Activated CD4-positive, alpha-beta memory T cell treated with anti-CD3 and anti-CD28 coated beads, Interleukin-2, amount 10 ng/mL, durations not matched to agents 7 days and 5 days (primary cell): ENCODE measurements around the gene MACF1. TPM values are rescaled to one million over a fixed set of nuclear protein-coding genes. Genes with fewer than 3 reads are reported as not detected.

ENCODE experiments used
- CTCF ChIA-PET: fragments of 350-600 bp; sonication (Branson Sonifier 250); formaldehyde crosslinking; loops from one replicate; lab custom pipeline; 2021; ENCODE audit warnings: antibody characterized with exemption, inconsistent platforms; lab: Charles Lee
- POLR2A ChIA-PET: fragments of 350-600 bp; sonication (Branson Sonifier 250); formaldehyde crosslinking; loops from one replicate; lab custom pipeline; 2021; ENCODE audit warnings: antibody characterized with exemption; lab: Charles Lee
- DNase-seq: peaks from one replicate; pipeline ENCODE4 v3.0.0-alpha.2; 2020
- H3K27ac Mint-ChIP-seq: one replicate; pipeline ENCODE4 v1.8.0; 2021; ENCODE audit warnings: mild to moderate bottlenecking, mixed read lengths
- H3K27me3 Mint-ChIP-seq: one replicate; pipeline ENCODE4 v1.8.0; 2021; ENCODE audit warnings: mixed read lengths
- H3K36me3 Mint-ChIP-seq: one replicate; pipeline ENCODE4 v1.8.0; 2021; ENCODE audit warnings: low read depth, mixed read lengths
- H3K4me1 Mint-ChIP-seq: one replicate; pipeline ENCODE4 v1.8.0; 2021; ENCODE audit warnings: mixed read lengths
- H3K4me3 Mint-ChIP-seq: one replicate; pipeline ENCODE4 v1.8.0; 2021; ENCODE audit warnings: mild to moderate bottlenecking, mixed read lengths
- H3K9me3 Mint-ChIP-seq: one replicate; pipeline ENCODE4 v1.8.0; 2021; ENCODE audit warnings: mixed read lengths
- total RNA-seq, 2 experiments: library from RNA; stranded (reverse); gene quantifications; one replicate each; pipeline ENCODE4 v1.2.3, GENCODE V29; 2021

Gene MACF1
- total RNA-seq, 2 experiments from 2014 or later: 345 to 381 TPM

GRCh38 chr1:39293375-39294070, 89.0 kb downstream of the MACF1 start:
- DNase-seq: no peak
- H3K27me3 Mint-ChIP-seq: no peaks in the 10 kb centered on the region
- H3K4me1 Mint-ChIP-seq: peaks cover 17% of the 10 kb centered on the region
- peaks cover 84% of the 10 kb centered on the region for H3K36me3 Mint-ChIP-seq
- CTCF ChIA-PET: interaction anchor here (0.8 to 1.2 kb wide), 2 partner anchors 101 to 110 kb away, joined by 3 read pairs; no protein-coding TSS in a partner anchor
- H3K9me3 Mint-ChIP-seq: no peaks in the 10 kb centered on the region
- POLR2A ChIA-PET: no interaction called here
- no peak overlapping the region for H3K27ac Mint-ChIP-seq
- no peak overlapping the region for H3K4me3 Mint-ChIP-seq

GRCh38 chr1:39294531-39294930, 90.0 kb downstream of the MACF1 start:
- no peak for DNase-seq
- no peak overlapping the region for H3K27ac Mint-ChIP-seq
- peaks cover 17% of the 10 kb centered on the region for H3K4me1 Mint-ChIP-seq
- ChIA-PET POLR2A (no interaction called here), CTCF (interaction anchor here (0.8 kb wide), 1 partner anchor 102 kb away, joined by 3 read pairs; no protein-coding TSS in a partner anchor)
- H3K36me3 Mint-ChIP-seq: peaks cover 83% of the 10 kb centered on the region
- no peaks in the 10 kb centered on the region for H3K9me3 Mint-ChIP-seq
- no peaks in the 10 kb centered on the region for H3K27me3 Mint-ChIP-seq
- H3K4me3 Mint-ChIP-seq: no peak overlapping the region

- H3K4me1 Mint-ChIP-seq: peaks cover 13% of the 10 kb centered on the region
- H3K36me3 Mint-ChIP-seq: peaks cover 87% of the 10 kb centered on the region
- H3K9me3 Mint-ChIP-seq: no peaks in the 10 kb centered on the region
- CTCF ChIA-PET: no interaction called here
- H3K4me3 Mint-ChIP-seq: no peak overlapping the region
- H3K27ac Mint-ChIP-seq: no peak overlapping the region
- POLR2A ChIA-PET: interaction anchor here (1.1 kb wide), 1 partner anchor 9 kb away, joined by 3 read pairs; no protein-coding TSS in a partner anchor
- no peak for DNase-seq
- no peaks in the 10 kb centered on the region for H3K27me3 Mint-ChIP-seq
Measured at GRCh38 chr1:39295901-39296300, 91.4 kb downstream of the MACF1 start.

- ChIA-PET POLR2A (no interaction called here), CTCF (interaction anchor here (0.6 to 1.0 kb wide), 3 partner anchors 105 to 504 kb away, joined by 3 to 7 read pairs (median 3); no protein-coding TSS in a partner anchor)
- Mint-ChIP-seq H3K9me3 (no peaks in the 10 kb centered on the region), H3K4me3 (no peak overlapping the region), H3K27ac (no peak overlapping the region), H3K36me3 (peaks cover 83% of the 10 kb centered on the region), H3K27me3 (no peaks in the 10 kb centered on the region), H3K4me1 (peaks cover 8% of the 10 kb centered on the region)
- no peak for DNase-seq
Measured at GRCh38 chr1:39297551-39297950, 93.1 kb downstream of the MACF1 start.

- DNase-seq: no peak
- Mint-ChIP-seq H3K9me3 (no peaks in the 10 kb centered on the region), H3K27me3 (no peaks in the 10 kb centered on the region), H3K27ac (no peak overlapping the region), H3K4me3 (no peak overlapping the region), H3K36me3 (peaks cover 66% of the 10 kb centered on the region), H3K4me1 (peaks cover 5% of the 10 kb centered on the region)
- CTCF ChIA-PET: interaction anchor here (0.6 kb wide), 1 partner anchor 45 kb away, joined by 5 read pairs; no protein-coding TSS in a partner anchor
- POLR2A ChIA-PET: no interaction called here
Measured at GRCh38 chr1:39301606-39302005, 97.1 kb downstream of the MACF1 start.

GRCh38 chr1:39305555-39305954, 101.1 kb downstream of the MACF1 start:
- Mint-ChIP-seq H3K4me1 (peaks cover 5% of the 10 kb centered on the region), H3K9me3 (no peaks in the 10 kb centered on the region), H3K36me3 (peaks cover 66% of the 10 kb centered on the region), H3K4me3 (no peak overlapping the region), H3K27me3 (no peaks in the 10 kb centered on the region), H3K27ac (peak overlapping the region; percentile 9)
- CTCF ChIA-PET: interaction anchor here (0.7 to 1.2 kb wide), 2 partner anchors 45 to 113 kb away, joined by 3 read pairs; no protein-coding TSS in a partner anchor
- POLR2A ChIA-PET: interaction anchor here (1.0 kb wide), 1 partner anchor 9 kb away, joined by 3 read pairs; no protein-coding TSS in a partner anchor
- no peak for DNase-seq

GRCh38 chr1:39310015-39310414, 105.5 kb downstream of the MACF1 start:
- Mint-ChIP-seq H3K36me3 (peaks cover 75% of the 10 kb centered on the region), H3K27me3 (no peaks in the 10 kb centered on the region), H3K9me3 (no peaks in the 10 kb centered on the region), H3K4me3 (no peak overlapping the region), H3K4me1 (peaks cover 5% of the 10 kb centered on the region), H3K27ac (no peak overlapping the region)
- ChIA-PET POLR2A (interaction anchor here (0.6 to 1.4 kb wide), 2 partner anchors 24 to 125 kb away, joined by 3 to 4 read pairs; no protein-coding TSS in a partner anchor), CTCF (no interaction called here)
- DNase-seq: no peak

GRCh38 chr1:39310691-39311090, 106.2 kb downstream of the MACF1 start:
- ChIA-PET CTCF (interaction anchor here (0.6 kb wide), 1 partner anchor 226 kb away, joined by 3 read pairs; no protein-coding TSS in a partner anchor), POLR2A (interaction anchor here (1.4 kb wide), 1 partner anchor 23 kb away, joined by 4 read pairs; no protein-coding TSS in a partner anchor)
- H3K27me3 Mint-ChIP-seq: no peaks in the 10 kb centered on the region
- H3K4me1 Mint-ChIP-seq: peaks cover 2% of the 10 kb centered on the region
- peaks cover 77% of the 10 kb centered on the region for H3K36me3 Mint-ChIP-seq
- no peak overlapping the region for H3K4me3 Mint-ChIP-seq
- DNase-seq: no peak
- H3K9me3 Mint-ChIP-seq: no peaks in the 10 kb centered on the region
- H3K27ac Mint-ChIP-seq: no peak overlapping the region

- ChIA-PET POLR2A (no interaction called here), CTCF (interaction anchor here (0.5 to 2.0 kb wide), 2 partner anchors 27 to 125 kb away, joined by 3 to 5 read pairs; no protein-coding TSS in a partner anchor)
- DNase-seq: no peak
- no peaks in the 10 kb centered on the region for H3K9me3 Mint-ChIP-seq
- peaks cover 87% of the 10 kb centered on the region for H3K36me3 Mint-ChIP-seq
- H3K27ac Mint-ChIP-seq: no peak overlapping the region
- peaks cover 23% of the 10 kb centered on the region for H3K4me1 Mint-ChIP-seq
- no peak overlapping the region for H3K4me3 Mint-ChIP-seq
- no peaks in the 10 kb centered on the region for H3K27me3 Mint-ChIP-seq
Measured at GRCh38 chr1:39317111-39317510, 112.6 kb downstream of the MACF1 start.

GRCh38 chr1:39317910-39318633, 113.6 kb downstream of the MACF1 start:
- Mint-ChIP-seq H3K4me3 (no peak overlapping the region), H3K27me3 (no peaks in the 10 kb centered on the region), H3K9me3 (no peaks in the 10 kb centered on the region), H3K4me1 (peaks cover 23% of the 10 kb centered on the region), H3K36me3 (peaks cover 91% of the 10 kb centered on the region), H3K27ac (no peak overlapping the region)
- ChIA-PET CTCF (interaction anchor here (0.7 to 2.0 kb wide), 2 partner anchors 59 to 126 kb away, joined by 3 to 5 read pairs; no protein-coding TSS in a partner anchor), POLR2A (no interaction called here)
- DNase-seq: no peak

GRCh38 chr1:39321979-39322378, 117.5 kb downstream of the MACF1 start:
- peaks cover 64% of the 10 kb centered on the region for H3K36me3 Mint-ChIP-seq

GRCh38 chr1:39322431-39322830, 117.9 kb downstream of the MACF1 start:
- H3K4me3 Mint-ChIP-seq: no peak overlapping the region
- H3K4me1 Mint-ChIP-seq: peaks cover 30% of the 10 kb centered on the region
- no peaks in the 10 kb centered on the region for H3K9me3 Mint-ChIP-seq
- POLR2A ChIA-PET: no interaction called here
- CTCF ChIA-PET: no interaction called here
- no peak overlapping the region for H3K27ac Mint-ChIP-seq
- no peaks in the 10 kb centered on the region for H3K27me3 Mint-ChIP-seq
- no peak for DNase-seq
- peaks cover 64% of the 10 kb centered on the region for H3K36me3 Mint-ChIP-seq

More at GRCh38 chr1:39321979-39322378, 117.5 kb downstream of the MACF1 start:
- CTCF ChIA-PET: no interaction called here
- H3K27ac Mint-ChIP-seq: no peak overlapping the region
- DNase-seq: no peak
- H3K4me1 Mint-ChIP-seq: peaks cover 26% of the 10 kb centered on the region
- no peak overlapping the region for H3K4me3 Mint-ChIP-seq
- POLR2A ChIA-PET: no interaction called here
- H3K9me3 Mint-ChIP-seq: no peaks in the 10 kb centered on the region
- no peaks in the 10 kb centered on the region for H3K27me3 Mint-ChIP-seq

- ChIA-PET POLR2A (no interaction called here), CTCF (interaction anchor here (1.2 to 1.5 kb wide), 2 partner anchors 67 to 133 kb away, joined by 3 to 6 read pairs; no protein-coding TSS in a partner anchor)
- no peak for DNase-seq
- Mint-ChIP-seq H3K27ac (no peak overlapping the region), H3K9me3 (no peaks in the 10 kb centered on the region), H3K36me3 (peaks cover 63% of the 10 kb centered on the region), H3K27me3 (no peaks in the 10 kb centered on the region), H3K4me3 (no peak overlapping the region), H3K4me1 (peaks cover 41% of the 10 kb centered on the region)
Measured at GRCh38 chr1:39324888-39325287, 120.4 kb downstream of the MACF1 start.
